NCI-H2029 (cell line): ENCODE results near the gene PLEKHO2.

Experiments used
- DNase-seq: peaks from one replicate; lab custom pipeline; 2025; lab: John Stamatoyannopoulos, UW

The PLEKHO2 gene

DNA sequence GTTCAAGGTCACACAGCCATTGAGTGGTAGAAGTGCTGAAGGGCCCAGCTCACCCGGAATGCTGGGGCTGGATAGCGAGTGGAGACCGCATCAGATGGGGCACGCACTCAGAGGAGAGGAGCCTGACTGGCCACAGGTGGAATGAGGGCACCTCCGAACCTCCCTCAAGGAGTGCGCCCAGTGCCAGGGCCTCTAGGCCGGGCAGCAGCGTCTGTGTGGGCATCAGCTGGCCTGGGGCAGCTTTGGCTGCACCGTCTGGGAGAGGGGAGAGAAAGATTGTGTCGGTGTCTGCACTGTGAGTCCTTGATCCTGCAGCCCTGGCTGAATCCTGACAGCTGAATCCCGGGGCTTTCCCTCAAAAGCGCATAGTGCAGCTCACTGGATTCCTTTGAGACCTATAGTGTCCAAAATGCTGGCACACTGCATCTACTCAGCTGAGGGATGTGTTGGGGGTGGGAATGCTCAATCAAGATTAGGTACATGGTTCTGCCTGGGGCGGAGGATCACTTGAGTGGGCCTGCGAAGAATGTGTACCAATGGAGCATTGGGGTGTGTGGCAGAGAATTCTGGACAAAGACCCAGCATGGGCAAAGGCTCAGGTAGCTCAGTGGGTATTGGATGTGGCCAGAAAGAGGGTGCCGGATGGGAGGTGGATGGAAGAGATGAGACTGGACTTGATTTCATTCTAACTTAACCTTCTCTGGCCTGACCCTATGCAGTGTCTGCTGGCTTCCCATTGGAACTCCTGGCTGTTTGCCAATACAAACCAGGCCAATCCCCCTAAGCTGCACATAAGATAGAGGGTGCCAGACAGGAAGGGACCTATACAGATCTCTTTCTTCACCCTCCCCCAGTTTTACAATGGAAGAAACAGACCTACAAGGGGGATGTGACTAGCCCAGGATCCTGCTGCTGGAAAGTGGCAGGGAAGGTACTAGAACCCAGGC lies 70.9 kb downstream of the PLEKHO2 start:
- no peak for DNase-seq

DNA sequence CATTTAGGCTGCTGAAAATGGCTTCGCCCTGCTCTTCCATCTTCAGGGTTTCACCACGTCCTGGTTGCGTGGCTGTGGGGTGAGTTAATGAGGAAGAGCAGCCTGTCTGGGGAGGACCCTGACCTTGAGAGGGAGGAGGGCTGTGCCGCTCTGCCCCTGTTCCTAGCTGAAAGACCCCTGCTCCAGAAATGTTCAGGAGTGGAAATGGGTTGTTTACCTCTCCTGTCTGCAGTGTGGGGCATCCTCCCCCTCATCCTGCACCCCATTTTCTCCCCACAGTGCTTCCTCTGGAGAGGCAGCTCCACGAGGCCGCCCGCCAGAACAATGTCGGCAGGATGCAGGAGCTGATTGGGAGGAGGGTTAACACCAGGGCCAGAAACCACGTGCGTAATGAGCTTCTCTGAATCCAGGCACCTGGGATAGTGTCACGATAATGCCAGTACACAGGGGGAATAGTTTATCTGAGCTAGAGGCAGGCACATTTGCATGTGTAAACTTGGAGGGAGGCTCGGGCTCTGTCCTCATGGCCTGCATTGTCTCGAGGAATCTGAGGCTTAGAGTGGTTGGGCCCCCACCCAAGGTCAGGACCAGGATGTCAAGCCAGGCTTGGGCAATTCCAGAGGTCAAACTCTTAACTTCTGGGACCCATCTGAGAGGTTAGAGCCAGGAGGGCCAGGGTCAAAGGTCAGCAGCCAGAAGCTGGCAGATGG lies 74.0 kb downstream of the PLEKHO2 start:
- DNase-seq, result no peak

DNA sequence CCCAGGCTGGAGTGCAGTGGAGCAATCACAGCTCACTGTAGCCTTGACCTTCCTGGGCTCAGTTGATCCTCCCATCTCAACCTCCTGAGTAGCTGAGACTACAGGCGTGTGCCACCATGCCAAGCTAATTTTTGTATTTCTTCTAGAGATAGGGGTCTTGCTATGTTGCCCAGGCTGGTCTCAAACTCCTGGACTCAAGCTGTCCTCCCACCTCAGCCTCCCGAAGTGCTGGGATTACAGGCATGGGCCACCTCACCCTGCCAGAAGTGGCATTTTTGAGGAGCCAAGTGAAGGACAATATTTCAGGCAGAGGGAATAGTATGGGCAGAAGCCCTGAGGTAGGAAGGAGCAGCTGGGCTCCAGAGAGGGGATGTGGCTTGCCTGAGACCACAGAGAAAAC lies 74.7 kb downstream of the PLEKHO2 start:
- DNase-seq, result no peak

DNA sequence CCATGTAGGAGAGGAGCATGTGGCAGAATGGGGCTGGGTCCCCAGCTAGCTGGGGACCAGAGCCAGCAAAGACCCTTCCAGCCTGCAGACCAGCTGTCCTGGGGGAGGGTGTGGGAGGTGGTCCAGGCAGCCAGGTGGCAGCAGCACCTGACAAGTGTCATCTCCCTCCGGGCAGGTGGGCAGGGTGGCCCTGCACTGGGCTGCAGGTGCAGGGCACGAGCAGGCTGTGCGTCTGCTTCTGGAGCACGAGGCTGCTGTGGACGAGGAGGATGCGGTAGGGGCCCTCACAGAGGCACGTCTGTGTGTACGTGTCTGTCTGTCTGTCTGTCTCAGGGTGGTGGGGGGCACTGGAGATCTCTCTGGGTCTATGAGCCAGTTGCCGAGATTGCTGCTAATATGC lies 75.5 kb downstream of the PLEKHO2 start:
- no peak for DNase-seq
